GM18870 (cell line): ENCODE data around the gene HLCS.

Source experiments
- ATAC-seq: cut with Tn5 transposase; IDR thresholded peaks from one replicate; pipeline ENCODE4 v1.9.1; 2021; ENCODE audit warnings: moderate library complexity; ENCODE audit not compliant: unreplicated experiment

The HLCS gene

GRCh38 chr21:36985751-36986594 lies 19.5 kb upstream of the HLCS start:
- no peak for ATAC-seq

GRCh38 chr21:36981977-36982700 lies 15.7 kb upstream of the HLCS start:
- no peak for ATAC-seq

- no peak for ATAC-seq
These were observed 14.6 kb upstream of the HLCS start for GRCh38 chr21:36981049-36981391.

GRCh38 chr21:36980280-36981048 lies 14.0 kb upstream of the HLCS start:
- no peak for ATAC-seq

- no peak for ATAC-seq
These were observed 10.6 kb upstream of the HLCS start for GRCh38 chr21:36976882-36977651.

GRCh38 chr21:36976228-36976861 lies 9.9 kb upstream of the HLCS start:
- no peak for ATAC-seq

GRCh38 chr21:36974851-36975192 lies 8.4 kb upstream of the HLCS start:
- ATAC-seq = no peak

- no peak for ATAC-seq
These were observed 7.7 kb upstream of the HLCS start for GRCh38 chr21:36973986-36974850.

GRCh38 chr21:36968976-36969375 lies 2.5 kb upstream of the HLCS start:
- ATAC-seq = no peak

GRCh38 chr21:36968414-36968813 lies 1.9 kb upstream of the HLCS start:
- ATAC-seq = no peak

GRCh38 chr21:36966821-36967768 lies 626 bp upstream of the HLCS start:
- no peak for ATAC-seq

GRCh38 chr21:36965720-36966065 lies 776 bp downstream of the HLCS start:
- no peak for ATAC-seq

GRCh38 chr21:36964827-36965719 lies 1.4 kb downstream of the HLCS start:
- no peak for ATAC-seq

GRCh38 chr21:36964398-36964797 lies 2.1 kb downstream of the HLCS start:
- ATAC-seq = no peak

GRCh38 chr21:36962098-36962780 lies 4.2 kb downstream of the HLCS start:
- no peak for ATAC-seq

GRCh38 chr21:36960676-36961284 lies 5.7 kb downstream of the HLCS start:
- ATAC-seq = no peak
